ENCODE measurements around the gene RBPJ. TPM values are rescaled to one million over a fixed set of nuclear protein-coding genes. Genes with fewer than 3 reads are reported as not detected.
A peak's percentile ranks its signal among the peaks of the same experiment; 100 is the strongest.

Gene RBPJ
- total RNA-seq, 2 experiments from 2014 or later = 39.9 to 61.1 TPM

DNA sequence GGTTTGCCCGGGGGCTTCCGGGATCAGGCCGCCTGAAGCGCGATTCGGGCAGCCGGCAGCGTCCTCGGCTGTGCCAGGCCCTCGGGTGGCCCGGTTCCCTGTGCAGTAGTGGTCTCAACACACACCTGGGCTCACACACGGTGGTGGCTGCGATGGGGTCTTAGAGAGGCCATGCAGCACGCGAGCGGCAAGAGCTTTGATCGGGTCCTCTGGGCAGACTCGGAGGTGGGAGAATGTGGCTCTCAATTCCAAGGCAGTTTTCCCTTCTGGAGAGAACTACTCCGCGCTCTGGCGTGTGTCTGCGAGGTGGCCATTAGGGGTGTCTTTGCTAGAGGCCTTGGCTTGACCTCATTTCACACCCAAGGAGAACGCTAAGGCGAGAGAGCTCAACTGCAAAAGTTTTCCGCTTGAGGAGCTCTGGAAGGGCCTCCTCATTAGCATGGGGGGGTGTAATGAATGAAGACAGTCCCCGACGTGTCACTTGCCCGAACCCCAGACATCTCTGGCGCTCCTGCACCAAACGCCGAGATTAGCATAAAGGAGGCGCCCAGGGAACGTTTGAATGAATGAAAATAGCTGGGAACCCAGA lies 771 bp upstream of the RBPJ start:
- intact Hi-C loops (cut with micrococcal nuclease; ENCODE audit: unreplicated experiment) = loop anchor here (5.0 to 10.0 kb wide), 8 partner anchors 262 to 1085 kb away; partner anchors contain the start of genes PI4K2B, SMIM20 and TBC1D19
- BruUV-seq (replicated peaks) = TSS peak; percentile 60
- Histone ChIP-seq H3K4me3 (ENCODE audit: low read depth, low read length, poor library complexity, severe bottlenecking) (peak overlapping the region; percentile 96), H3K79me2 (ENCODE audit: insufficient read depth, low read depth, low read length) (peaks cover 38% of the 10 kb centered on the region), H3K4me1 (ENCODE audit: insufficient read depth, low read length, poor library complexity, severe bottlenecking) (peaks cover 17% of the 10 kb centered on the region), H3K9me2 (ENCODE audit: insufficient read depth, low read length) (no peaks in the 10 kb centered on the region), H3K4me2 (ENCODE audit: low read length) (peak overlapping the region; percentile 84), H2AFZ (ENCODE audit: low read length) (peak overlapping the region; percentile 85), H3K36me3 (ENCODE audit: insufficient read depth, low read length) (no peaks in the 10 kb centered on the region), H3K27ac (ENCODE audit: low read depth, low read length, poor library complexity, severe bottlenecking) (peak overlapping the region; percentile 82), H3K9me3 (ENCODE audit: low read length) (0 out of 2 replicates have a peak, but pooled peaks cover 6% of the 10 kb centered on the region), H4K20me1 (ENCODE audit: insufficient read depth, low read length) (peaks cover 21% of the 10 kb centered on the region)
- ChIA-PET CTCF (ENCODE audit: unreplicated experiment) (interaction anchor here (0.6 kb wide), 1 partner anchor 441 kb away, joined by 4 read pairs; no protein-coding TSS in a partner anchor), POLR2A (interaction anchor here (0.5 to 0.9 kb wide), 2 partner anchors 8 to 50 kb away, joined by 3 to 4 read pairs; no protein-coding TSS in a partner anchor)
- peak; percentile 75 for DNase-seq (ENCODE audit: low spot score)
- TF ChIP-seq EZH2phosphoT487 (IDR thresholded peaks at IDR 0.05; ENCODE audit: borderline replicate concordance, low read depth, low read length) = no peak
- TF ChIP-seq, protein P1, sequence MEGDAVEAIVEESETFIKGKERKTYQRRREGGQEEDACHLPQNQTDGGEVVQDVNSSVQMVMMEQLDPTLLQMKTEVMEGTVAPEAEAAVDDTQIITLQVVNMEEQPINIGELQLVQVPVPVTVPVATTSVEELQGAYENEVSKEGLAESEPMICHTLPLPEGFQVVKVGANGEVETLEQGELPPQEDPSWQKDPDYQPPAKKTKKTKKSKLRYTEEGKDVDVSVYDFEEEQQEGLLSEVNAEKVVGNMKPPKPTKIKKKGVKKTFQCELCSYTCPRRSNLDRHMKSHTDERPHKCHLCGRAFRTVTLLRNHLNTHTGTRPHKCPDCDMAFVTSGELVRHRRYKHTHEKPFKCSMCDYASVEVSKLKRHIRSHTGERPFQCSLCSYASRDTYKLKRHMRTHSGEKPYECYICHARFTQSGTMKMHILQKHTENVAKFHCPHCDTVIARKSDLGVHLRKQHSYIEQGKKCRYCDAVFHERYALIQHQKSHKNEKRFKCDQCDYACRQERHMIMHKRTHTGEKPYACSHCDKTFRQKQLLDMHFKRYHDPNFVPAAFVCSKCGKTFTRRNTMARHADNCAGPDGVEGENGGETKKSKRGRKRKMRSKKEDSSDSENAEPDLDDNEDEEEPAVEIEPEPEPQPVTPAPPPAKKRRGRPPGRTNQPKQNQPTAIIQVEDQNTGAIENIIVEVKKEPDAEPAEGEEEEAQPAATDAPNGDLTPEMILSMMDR (conservative IDR thresholded peaks at IDR 0.05; ENCODE audit: low read length) = no peak

DNA sequence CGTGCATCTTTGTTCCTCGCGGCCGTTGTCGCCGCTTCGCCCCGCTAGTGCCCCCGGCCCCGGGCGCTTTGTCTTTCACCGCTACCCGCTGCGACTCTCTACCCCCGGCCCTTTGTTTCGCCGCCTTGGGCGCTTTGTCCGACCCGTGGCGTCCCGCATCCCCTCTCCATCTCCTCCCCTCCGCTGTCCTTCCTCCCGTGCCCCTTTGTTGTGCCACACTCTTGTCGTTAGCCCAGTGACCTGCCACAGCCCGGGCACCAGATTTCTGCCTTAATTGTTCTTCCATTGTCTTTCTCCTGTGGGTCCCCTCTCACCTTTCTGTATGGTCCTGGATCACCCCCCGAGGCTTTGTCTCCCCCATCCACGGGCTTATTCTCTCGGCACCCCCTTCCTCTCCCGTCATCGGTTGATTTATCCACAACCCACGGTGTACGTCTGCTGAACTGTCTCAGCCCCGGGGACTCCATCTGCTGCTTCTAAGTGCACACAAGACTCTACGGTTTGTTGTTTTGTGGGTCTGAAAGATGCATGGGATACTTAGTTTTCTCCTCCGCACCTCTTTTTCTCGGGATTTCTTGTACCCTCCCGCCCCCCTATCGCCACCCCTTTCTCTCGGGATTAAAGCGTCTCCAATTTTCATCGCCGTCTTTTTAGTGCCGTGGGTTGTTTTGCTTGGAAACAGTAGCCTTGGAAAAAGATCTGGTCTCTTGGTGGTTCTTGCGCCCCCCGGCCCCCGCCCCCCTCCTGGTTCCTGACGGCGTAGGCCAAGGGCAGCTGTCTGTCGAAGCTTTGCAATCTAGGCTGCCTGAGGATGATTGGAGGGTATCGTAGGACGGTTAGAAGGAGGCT lies 783 bp downstream of the RBPJ start:
- ChIA-PET CTCF (ENCODE audit: unreplicated experiment) (no interaction called here), POLR2A (interaction anchor here (0.7 kb wide), 1 partner anchor 358 kb away, joined by 3 read pairs; no protein-coding TSS in a partner anchor)
- peak overlapping the region; percentile 93 for H3K4me2 ChIP-seq (ENCODE audit: low read length)
- peak; percentile 44 for DNase-seq (ENCODE audit: low spot score)
- peak overlapping the region; percentile 40; the same call in 1 of the 2 replicates for H2AFZ ChIP-seq (ENCODE audit: low read length)
- no peaks in the 10 kb centered on the region for H3K36me3 ChIP-seq (ENCODE audit: insufficient read depth, low read length)
- peaks cover 34% of the 10 kb centered on the region for H4K20me1 ChIP-seq (ENCODE audit: insufficient read depth, low read length)
- peak overlapping the region; percentile 96 for H3K4me3 ChIP-seq (ENCODE audit: low read depth, low read length, poor library complexity, severe bottlenecking)
- peaks cover 53% of the 10 kb centered on the region for H3K79me2 ChIP-seq (ENCODE audit: insufficient read depth, low read depth, low read length)
- H3K4me1 ChIP-seq (ENCODE audit: insufficient read depth, low read length, poor library complexity, severe bottlenecking) = peaks cover 23% of the 10 kb centered on the region
- BruUV-seq (replicated peaks) = no TSS peak
- no peaks in the 10 kb centered on the region for H3K9me2 ChIP-seq (ENCODE audit: insufficient read depth, low read length)
- TF ChIP-seq, protein P1 (conservative IDR thresholded peaks at IDR 0.05; ENCODE audit: low read length) = no peak
- TF ChIP-seq EZH2phosphoT487 (IDR thresholded peaks at IDR 0.05; ENCODE audit: borderline replicate concordance, low read depth, low read length) = no peak
- H3K27ac ChIP-seq (ENCODE audit: low read depth, low read length, poor library complexity, severe bottlenecking) = peak overlapping the region; percentile 41
- intact Hi-C loops (cut with micrococcal nuclease; ENCODE audit: unreplicated experiment) = loop anchor here (5.0 to 10.0 kb wide), 7 partner anchors 261 to 693 kb away; partner anchors contain the start of genes SMIM20 and TBC1D19
- 0 out of 2 replicates have a peak, but pooled peaks cover 6% of the 10 kb centered on the region for H3K9me3 ChIP-seq (ENCODE audit: low read length)
